ENCODE measurements around the gene DNAJC15.

GRCh38 chr13:43119206-43119605, 95.8 kb downstream of the DNAJC15 start:
- no peak for TF ChIP-seq EZH2phosphoT487 (IDR thresholded peaks at IDR 0.05; ENCODE audit: insufficient read depth, low read depth)
- TF ChIP-seq EZH2 (IDR thresholded peaks at IDR 0.05; ENCODE audit: insufficient read depth, poor library complexity, severe bottlenecking) = no peak

Data from GM23248 (cell line).